HG02588 (cell line): Measurements from ENCODE around the gene NREP.

Experiments used
- ATAC-seq: cut with Tn5 transposase; IDR thresholded peaks from one replicate; pipeline ENCODE4 v1.9.1; 2021; ENCODE audit warnings: mild to moderate bottlenecking, moderate library complexity; ENCODE audit not compliant: unreplicated experiment

Gene NREP

GRCh38 chr5:111765613-111766571 lies 8.9 kb upstream of the NREP start:
- ATAC-seq, result no peak

DNA sequence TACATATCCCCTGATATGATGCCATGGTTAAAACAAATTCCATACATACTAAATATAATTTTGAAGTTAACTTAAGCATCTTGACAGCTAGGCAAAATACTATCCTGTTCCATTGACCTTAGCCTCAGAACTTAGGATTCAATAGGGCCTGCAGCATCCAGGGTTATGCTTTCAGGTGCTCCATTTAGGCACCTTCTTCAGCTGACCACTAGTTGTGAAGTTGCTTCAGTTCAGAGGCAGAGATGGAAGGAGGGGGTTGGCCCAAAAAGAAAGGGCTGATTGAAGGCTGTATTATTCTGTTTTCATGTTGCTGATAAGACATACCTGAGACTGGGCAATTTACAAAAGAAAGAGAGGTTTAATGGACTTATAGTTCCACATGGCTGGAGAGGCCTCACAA lies 7.0 kb upstream of the NREP start:
- no peak for ATAC-seq

- no peak for ATAC-seq
Observed at GRCh38 chr5:111762895-111763294, 5.9 kb upstream of the NREP start.

- ATAC-seq, result no peak
Observed at GRCh38 chr5:111758284-111758628, 1.3 kb upstream of the NREP start.

- peak; percentile 75 for ATAC-seq
Observed at GRCh38 chr5:111757355-111758283, 625 bp upstream of the NREP start.

GRCh38 chr5:111755942-111756381 lies 1.0 kb downstream of the NREP start:
- ATAC-seq, result no peak

- no peak for ATAC-seq
Observed at GRCh38 chr5:111755345-111755941, 1.6 kb downstream of the NREP start.

- ATAC-seq, result no peak
Observed at GRCh38 chr5:111753884-111754589, 3.0 kb downstream of the NREP start.

GRCh38 chr5:111752426-111752965 lies 4.5 kb downstream of the NREP start:
- ATAC-seq, result no peak

DNA sequence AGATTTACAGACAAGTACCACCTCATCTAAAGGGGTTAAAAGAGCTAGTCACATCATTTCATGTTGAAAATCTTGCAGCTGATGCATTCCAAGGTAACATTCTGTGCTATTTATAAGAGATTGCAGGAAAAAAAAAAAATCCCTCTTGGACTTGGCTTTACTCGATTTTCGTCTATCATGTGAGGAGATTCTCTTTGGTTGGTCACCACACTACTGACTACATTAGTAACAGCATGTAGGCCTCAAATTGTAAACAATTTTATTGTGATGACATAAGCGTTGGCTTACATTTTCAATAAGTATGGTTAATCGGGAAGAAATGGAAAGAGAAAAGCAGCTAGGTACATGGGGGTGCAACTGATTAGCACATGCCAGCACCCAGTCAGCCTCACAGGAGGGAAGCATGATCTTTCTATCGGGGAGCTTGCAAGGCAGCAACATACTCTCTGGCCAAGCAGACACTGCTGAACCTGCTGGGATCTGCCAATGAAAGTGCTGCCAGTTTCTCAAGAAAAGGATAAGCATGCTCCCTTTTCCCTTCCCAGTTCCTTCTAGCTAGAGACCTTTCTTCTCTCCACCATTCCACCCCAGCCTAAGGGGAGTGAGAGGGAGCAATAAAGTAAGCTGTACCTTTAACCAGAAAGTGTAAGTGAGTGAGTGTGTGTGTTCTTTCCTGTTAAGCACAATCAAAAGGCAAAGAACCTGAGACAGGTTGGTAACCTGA lies 7.5 kb downstream of the NREP start:
- no peak for ATAC-seq

DNA sequence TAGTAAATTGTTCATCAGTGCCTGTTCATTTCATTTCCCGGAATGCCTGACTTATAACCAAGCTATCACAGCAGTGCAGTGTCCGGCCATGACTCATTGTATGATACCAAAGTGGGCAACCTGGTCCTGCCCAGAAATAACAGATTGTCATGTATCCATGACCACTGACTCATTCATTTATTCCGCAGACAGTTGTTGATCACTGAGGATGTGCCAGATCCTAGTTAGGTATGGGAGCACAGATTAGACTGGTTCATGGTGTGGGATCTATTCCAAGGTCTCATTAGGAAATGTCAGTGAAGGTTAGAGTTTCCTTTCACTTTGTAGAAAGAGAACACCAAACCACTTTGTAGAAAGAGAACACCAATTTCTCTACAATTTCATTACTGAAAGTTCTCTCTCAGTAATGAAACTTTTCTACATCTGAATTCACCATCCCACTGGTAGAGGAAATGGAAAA lies 8.7 kb downstream of the NREP start:
- ATAC-seq, result no peak

DNA sequence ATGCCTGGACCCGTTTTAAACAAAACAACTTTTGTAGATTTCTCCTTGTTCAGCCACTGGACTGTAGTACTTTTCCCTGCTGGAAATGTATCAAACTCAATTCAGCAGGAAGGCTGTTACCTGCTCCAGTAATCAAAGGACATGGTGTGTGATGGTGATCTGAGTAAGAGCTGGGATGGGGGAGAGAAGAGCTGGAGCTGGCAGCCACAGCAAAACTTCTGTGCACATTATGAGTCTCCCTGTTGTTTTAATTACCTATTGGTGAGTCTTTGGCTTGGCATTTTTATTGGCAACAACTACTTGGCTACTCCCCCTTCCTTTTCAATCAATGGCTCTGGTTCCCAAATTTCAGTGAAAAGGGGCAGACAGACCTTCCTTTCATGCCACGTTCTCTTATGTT lies 9.7 kb downstream of the NREP start:
- ATAC-seq, result no peak

DNA sequence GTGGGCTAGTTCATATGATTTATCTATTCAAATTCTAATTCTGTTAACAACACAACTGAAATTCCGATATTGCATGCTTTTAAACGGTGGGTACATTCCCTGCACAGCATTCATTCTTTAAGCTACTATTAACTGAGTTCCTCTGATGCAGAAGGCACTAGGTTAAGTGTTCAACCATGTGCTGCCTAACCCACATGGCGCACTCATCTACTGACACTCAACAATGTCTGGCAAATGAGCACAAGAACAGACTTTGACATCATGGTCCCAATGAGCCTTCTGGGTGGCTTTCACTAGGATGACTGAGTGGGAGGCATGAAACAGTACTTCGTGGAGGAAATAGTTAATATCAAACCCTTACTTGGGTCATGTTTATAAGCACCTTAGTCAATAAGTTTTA lies 10.2 kb downstream of the NREP start:
- no peak for ATAC-seq

GRCh38 chr5:111745075-111745739 lies 11.8 kb downstream of the NREP start:
- ATAC-seq, result no peak

- no peak for ATAC-seq
Observed at GRCh38 chr5:111744455-111744854, 12.5 kb downstream of the NREP start.

DNA sequence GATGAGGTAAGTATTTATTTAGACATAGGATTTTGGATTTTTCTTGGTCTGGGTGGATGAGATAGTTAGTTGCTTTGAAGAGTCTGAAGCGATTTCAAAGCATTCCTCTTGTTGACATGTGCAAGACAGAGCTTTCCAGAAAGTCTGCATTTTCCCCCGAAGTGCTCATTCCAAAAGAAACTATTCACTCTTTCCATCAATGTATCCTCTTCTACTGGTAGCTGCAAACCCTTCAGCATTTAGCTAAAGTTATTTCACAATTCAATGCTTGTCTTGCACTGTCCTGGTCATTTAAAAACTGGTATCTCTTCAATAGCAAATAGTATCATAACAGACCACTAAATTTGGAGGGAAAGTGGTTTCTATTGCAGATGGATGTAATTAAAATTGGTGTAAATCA lies 13.0 kb downstream of the NREP start:
- ATAC-seq, result no peak

GRCh38 chr5:111743512-111743911 lies 13.5 kb downstream of the NREP start:
- no peak for ATAC-seq

GRCh38 chr5:111742177-111742994 lies 14.6 kb downstream of the NREP start:
- no peak for ATAC-seq
